Epithelial cell of prostate (primary cell): ENCODE results near the gene MDM4.

Source experiments
- DNase-seq: peaks from one replicate; pipeline ENCODE4 v3.0.0-alpha.2; 2011; ENCODE audit warnings: low read depth, low spot score
- H3K27ac ChIP-seq: fragments of 450-650 bp; 2 replicates; pipeline ENCODE4 v1.5.1; 2017; ENCODE audit warnings: mild to moderate bottlenecking

Gene MDM4

DNA sequence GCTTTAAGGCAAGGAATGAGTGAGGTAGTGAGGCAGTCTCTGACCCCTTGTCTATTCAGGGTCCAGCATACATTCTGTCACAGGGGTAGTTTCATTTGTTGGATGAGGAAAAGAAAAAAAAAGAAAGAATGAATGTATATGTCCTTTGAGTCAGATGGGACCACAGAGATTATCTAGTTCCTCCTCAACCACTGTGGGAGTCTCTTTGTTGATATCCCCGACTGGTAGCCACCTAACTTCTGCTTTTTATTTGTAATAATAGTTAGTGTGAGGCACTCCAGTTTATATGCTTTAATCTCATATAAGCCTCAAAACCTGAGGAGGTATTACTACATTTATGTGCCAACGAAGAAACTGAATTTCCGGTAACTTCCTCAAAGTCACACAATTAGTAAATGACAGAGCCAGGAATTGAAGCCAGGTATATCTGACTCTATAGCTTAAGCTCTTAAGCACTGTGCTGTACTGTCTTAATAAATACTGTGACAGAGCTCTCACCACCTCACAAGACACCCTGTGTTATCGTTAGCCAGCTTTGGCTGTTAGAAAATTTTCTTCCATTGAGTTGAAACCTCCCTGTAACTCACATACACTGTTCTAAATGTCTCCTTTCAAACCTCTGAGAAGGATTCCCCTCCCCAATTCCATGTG lies 82.2 kb downstream of the MDM4 start:
- no peak overlapping the region for H3K27ac ChIP-seq
- no peak for DNase-seq

DNA sequence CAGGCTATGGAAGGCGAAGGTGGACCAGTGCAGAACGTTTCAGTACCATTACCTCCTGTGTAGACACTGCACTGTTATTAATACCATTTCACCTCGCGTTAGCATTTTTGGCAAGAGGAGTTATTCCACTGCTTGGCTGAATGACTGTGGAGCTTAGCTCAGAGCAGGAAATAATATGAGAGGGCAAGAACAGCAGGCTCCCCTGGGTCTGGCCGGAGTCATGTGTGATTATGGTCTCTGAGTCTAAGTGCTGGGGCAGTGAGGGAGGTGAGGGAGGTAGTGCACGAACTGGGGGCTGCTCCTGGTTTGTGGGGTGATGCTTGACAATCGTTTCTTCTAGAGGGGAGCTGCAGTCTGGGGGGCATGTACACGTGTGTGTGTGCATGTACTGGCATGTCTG lies 82.9 kb downstream of the MDM4 start:
- no peak for DNase-seq
- H3K27ac ChIP-seq = no peak overlapping the region

DNA sequence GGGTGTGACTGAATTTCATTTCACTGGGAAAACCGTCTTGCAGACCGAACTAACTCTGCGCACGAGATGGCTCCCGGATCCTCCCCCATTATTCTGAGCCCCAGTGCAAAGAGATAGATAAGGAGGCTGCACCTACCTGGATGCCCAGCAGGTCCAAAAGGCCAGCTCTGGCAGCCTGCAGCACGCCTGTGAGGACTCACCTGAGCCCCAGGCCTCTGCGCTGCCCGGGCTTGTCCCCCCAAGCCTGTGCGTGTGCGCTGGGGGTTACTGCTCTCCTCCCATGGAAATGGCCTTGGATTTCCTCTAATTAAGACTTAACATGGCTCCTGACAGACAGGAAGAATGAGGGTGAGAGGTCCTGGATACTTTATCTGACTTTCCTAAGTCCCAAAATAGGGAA lies 83.4 kb downstream of the MDM4 start:
- DNase-seq = no peak
- H3K27ac ChIP-seq = no peak overlapping the region

DNA sequence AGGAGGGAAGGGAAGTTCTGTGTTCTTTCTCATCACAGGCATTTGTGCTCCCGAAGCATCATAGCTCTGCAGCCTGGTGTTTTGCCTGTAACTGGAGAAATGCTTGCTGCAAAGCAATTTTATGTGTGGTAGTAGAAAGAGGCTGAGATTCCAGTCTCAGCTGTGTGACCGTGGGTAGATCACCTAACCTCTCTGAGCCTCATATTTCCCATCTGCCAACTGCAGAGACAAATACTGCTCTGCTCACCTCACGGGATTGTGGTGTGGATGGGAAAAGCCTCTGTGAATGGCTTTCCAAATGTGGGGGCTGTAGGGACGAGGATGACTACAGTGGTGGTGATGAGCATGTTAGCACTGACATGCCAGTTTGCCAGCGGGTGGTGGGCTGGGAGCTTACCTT lies 84.0 kb downstream of the MDM4 start:
- no peak for DNase-seq

DNA sequence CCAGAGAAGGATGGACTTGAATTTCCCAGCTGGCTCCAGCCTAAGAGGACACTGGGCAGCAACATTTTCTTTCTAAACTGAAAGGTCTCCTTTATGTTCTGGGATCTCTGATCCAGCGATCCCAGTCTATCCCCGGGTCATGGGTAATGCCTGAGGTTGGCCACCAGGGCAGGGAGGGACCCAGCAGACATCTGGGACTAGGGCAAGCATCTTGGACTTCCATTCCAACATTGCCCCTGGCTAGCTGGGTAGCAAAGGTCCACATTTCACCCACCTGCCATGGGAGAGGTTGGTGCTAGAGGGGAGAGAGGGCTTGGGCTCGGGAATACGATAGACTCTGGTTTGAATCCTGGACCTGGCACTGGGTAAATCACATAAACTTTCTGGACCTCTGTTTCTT lies 84.8 kb downstream of the MDM4 start:
- DNase-seq = no peak
- H3K27ac ChIP-seq = no peak overlapping the region

More for the DNA sequence above, 84.0 kb downstream of the MDM4 start:
- H3K27ac ChIP-seq = no peak overlapping the region

DNA sequence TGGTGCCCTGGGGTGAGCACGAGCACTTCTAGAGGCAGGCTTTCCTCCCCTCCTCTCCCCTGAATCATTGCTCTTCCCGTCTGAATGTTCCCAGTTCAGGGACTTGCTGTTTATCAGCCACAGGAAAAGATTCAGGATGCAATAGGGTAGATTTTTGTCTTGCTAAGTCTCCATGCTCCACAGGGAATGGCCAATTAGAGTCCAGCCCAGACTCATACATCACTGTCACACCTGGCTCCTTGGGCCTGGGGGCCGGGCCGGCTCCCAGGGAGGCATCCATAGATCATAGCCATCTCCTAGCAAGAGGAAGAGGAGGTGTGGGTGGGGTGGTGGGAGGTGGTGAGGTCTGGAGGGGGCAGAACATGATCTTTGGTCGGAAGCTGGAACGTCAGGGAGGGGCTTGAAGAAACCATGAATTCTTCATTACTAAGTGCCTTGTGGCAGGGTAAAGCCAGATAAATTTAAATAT lies 85.9 kb downstream of the MDM4 start:
- no peak overlapping the region for H3K27ac ChIP-seq
- DNase-seq = no peak

DNA sequence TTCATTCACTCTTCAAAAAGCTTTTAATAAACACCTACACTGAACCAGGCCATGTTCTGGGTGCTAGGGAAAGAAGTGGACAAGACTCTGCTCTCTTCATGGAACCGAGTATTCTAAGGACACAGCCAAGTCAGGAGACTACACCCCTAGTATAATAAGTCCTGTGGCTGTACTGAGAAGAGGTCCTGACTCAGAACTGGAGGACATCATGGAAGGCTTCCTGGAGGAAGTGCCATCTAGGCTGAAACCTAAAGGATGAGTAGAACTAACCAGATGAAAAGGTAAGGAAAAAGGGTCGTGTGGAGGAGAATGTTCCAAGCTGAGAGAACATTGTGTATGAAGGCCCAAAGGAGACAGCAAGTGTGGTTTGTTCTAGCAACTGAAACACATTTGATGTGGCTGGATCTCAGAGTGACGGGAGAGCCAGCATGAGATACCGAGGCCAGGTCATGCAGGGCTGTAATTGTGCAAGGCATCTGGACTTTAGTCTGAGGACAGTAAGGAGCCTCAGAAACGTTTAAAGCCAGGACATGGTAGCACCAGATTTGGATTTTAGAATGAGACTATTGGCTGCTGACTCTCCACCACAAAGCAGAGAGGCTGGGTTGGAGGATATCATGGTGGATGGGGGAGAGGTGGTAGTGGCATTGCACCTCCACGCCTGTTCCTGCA lies 86.8 kb downstream of the MDM4 start:
- H3K27ac ChIP-seq = no peak overlapping the region
- DNase-seq = no peak

DNA sequence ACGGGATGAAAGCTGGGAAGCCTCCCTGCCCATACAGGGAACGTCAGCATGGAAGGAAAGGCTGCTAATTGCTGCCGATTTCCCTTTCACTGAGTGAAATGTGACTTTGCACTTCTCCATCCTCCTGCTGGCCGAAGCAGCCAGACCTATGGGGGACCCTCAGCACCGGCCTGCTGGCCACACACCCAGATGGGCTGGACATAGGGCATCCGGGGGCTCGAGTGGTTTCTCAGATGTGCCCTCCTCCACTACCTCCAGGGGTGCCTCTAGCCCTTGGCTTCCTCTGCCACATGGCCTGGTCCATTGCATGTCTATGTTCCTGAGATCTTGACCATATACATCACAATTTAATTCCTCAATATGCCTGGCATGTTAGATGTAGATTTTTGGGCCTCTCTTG lies 89.6 kb downstream of the MDM4 start:
- DNase-seq = no peak
- no peak overlapping the region for H3K27ac ChIP-seq
